IMR-90 (cell line): ENCODE data around the gene MRPL58.

Experiments used
- MAZ ChIP-seq: IDR thresholded peaks from 2 replicates; pipeline ENCODE4 v1.6.1; 2012; ENCODE audit warnings: low read depth, mild to moderate bottlenecking, low read length, improper control_type of control experiment, moderate library complexity, borderline replicate concordance
- MXI1 ChIP-seq: IDR thresholded peaks from 2 replicates; pipeline ENCODE4 v1.6.1; 2012; ENCODE audit warnings: low read depth, mild to moderate bottlenecking, low read length, moderate library complexity, borderline replicate concordance
- POLR2A ChIP-seq: IDR thresholded peaks from 2 replicates; pipeline ENCODE4 v1.6.1; 2012; ENCODE audit warnings: mild to moderate bottlenecking, low read depth, low read length
- RCOR1 ChIP-seq: IDR thresholded peaks from 2 replicates; pipeline ENCODE4 v1.6.1; 2012; ENCODE audit warnings: mild to moderate bottlenecking, low read length, improper control_type of control experiment; ENCODE audit not compliant: insufficient replicate concordance
- TF ChIP-seq, protein P1 (sequence below): conservative IDR thresholded peaks from 2 replicates; pipeline ENCODE4 v1.5.1; 2012; ENCODE audit warnings: mild to moderate bottlenecking, low read depth, low read length, improper control_type of control experiment
- TF ChIP-seq, protein P2 (sequence below): fragments of 150-350 bp; IDR thresholded peaks from 2 replicates; pipeline ENCODE4 v1.6.1; 2016; ENCODE audit warnings: low read depth, mild to moderate bottlenecking, low read length, moderate library complexity, borderline replicate concordance
- TF ChIP-seq, protein P3 (sequence below): fragments of 150-350 bp; IDR thresholded peaks from 2 replicates; pipeline ENCODE4 v1.6.1; 2017; ENCODE audit warnings: mild to moderate bottlenecking, antibody characterized with exemption, low read length, low read depth

DNA sequence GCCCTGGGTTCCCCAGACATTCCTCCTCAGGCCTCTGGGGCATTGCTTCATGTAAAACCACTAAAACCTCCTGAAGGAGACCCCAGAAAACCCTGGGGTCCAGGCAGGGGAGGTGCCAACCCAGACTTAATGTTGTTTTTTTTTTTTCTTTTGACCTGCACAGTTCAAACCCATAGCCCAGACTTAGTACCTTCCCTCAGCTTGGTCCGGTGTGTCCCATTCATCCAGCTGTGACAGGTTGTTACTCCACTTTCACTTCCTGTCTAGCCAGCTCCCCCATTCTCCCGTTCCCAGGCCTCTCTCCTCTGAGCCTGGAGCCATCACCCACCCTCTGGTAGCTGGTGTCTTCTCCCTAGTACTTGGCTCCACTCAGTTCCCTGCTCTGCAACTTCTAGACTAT lies 20.2 kb upstream of the MRPL58 start:
- TF ChIP-seq POLR2A, result no peak
- TF ChIP-seq, protein P1, sequence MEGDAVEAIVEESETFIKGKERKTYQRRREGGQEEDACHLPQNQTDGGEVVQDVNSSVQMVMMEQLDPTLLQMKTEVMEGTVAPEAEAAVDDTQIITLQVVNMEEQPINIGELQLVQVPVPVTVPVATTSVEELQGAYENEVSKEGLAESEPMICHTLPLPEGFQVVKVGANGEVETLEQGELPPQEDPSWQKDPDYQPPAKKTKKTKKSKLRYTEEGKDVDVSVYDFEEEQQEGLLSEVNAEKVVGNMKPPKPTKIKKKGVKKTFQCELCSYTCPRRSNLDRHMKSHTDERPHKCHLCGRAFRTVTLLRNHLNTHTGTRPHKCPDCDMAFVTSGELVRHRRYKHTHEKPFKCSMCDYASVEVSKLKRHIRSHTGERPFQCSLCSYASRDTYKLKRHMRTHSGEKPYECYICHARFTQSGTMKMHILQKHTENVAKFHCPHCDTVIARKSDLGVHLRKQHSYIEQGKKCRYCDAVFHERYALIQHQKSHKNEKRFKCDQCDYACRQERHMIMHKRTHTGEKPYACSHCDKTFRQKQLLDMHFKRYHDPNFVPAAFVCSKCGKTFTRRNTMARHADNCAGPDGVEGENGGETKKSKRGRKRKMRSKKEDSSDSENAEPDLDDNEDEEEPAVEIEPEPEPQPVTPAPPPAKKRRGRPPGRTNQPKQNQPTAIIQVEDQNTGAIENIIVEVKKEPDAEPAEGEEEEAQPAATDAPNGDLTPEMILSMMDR, result no peak
- TF ChIP-seq, protein P2, sequence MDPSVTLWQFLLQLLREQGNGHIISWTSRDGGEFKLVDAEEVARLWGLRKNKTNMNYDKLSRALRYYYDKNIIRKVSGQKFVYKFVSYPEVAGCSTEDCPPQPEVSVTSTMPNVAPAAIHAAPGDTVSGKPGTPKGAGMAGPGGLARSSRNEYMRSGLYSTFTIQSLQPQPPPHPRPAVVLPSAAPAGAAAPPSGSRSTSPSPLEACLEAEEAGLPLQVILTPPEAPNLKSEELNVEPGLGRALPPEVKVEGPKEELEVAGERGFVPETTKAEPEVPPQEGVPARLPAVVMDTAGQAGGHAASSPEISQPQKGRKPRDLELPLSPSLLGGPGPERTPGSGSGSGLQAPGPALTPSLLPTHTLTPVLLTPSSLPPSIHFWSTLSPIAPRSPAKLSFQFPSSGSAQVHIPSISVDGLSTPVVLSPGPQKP, result no peak
- no peak for TF ChIP-seq RCOR1
- TF ChIP-seq MXI1, result no peak
- TF ChIP-seq, protein P3, sequence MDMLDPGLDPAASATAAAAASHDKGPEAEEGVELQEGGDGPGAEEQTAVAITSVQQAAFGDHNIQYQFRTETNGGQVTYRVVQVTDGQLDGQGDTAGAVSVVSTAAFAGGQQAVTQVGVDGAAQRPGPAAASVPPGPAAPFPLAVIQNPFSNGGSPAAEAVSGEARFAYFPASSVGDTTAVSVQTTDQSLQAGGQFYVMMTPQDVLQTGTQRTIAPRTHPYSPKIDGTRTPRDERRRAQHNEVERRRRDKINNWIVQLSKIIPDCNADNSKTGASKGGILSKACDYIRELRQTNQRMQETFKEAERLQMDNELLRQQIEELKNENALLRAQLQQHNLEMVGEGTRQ, result no peak
- TF ChIP-seq MAZ, result no peak
